ENCODE measurements around the gene SLC35E1.
"Not testable (repeated sequence)": the region's sequence is repeated elsewhere in the genome, so short reads cannot be mapped to it uniquely, and the experiment has no call there.

Gene SLC35E1

DNA sequence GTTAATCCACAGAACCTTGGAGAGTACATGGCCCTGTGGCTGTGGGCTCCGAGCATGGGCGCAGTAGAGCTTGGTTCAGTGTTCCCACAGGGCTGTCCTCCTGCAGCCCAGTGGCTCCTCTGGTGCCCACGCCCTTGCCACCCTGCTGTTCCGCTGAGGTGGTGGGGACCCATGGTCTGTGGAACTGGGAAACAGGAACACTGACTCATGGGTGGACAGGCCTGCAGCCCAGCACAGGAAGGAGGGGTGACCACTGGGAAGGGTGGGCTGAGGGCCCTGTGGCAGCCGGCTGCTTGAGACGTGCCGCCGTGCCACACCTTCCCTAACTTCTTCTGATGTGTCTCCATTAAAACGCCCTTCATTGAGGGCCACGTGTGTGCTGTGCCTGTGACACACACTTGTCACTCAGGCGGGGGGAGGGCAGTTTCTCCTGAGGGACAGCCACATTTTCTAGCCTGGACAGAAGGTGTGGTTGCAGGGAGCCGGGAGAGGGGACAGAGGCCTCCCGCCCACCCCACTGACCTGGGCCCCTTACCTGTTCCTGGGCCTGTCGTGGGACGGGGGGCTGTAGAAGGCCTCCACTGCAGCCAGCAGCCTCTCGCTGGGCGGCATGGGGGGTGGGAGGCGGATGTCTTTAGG lies 51.1 kb downstream of the SLC35E1 start:
- DNase-seq = no peak

DNA sequence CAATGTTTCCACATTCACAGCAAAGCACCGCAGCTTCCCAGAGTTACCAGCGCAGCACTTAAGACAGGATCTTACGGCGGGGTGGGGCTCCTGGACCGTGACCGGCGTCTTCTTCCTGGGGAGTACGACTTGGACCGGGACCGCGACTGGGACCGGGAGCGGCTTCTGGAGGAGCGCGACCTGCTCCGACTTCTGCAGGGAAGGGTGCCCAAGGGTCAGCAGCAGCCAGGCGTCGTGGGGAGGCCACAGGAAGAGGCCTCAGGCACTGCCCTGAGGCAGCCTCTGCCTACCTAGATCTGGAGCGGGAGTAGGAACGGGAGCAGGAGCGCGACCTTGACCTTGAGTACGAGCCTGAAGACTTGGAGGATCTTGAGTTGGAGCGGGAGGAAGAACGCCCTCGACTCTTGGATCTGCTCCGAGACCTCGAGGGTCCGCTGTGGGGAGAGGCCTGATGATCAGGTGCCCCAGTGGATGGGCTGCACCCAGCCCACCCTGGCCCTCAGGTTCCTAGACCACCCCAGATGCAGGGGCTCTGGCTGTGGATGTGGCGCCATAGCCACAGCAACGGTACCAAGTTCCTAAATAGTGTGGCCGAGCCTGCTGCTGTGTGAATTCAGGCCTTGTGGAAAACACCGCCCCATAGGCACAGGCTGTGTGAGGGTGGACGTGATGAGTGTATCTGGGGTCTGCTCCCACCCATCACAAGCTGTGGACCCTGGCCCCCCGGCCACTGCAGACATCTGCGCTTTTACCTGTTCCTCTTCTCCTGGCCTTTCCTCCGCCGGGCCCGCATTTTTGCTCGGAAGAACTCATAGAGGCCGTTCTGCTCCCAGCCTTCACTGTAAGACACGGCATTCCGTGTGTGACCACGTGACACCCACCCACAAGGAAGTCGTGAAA lies 51.9 kb downstream of the SLC35E1 start:
- no peak for DNase-seq

- DNase-seq = no peak
Measured at GRCh38 chr19:16519230-16519687, 53.0 kb downstream of the SLC35E1 start.

DNA sequence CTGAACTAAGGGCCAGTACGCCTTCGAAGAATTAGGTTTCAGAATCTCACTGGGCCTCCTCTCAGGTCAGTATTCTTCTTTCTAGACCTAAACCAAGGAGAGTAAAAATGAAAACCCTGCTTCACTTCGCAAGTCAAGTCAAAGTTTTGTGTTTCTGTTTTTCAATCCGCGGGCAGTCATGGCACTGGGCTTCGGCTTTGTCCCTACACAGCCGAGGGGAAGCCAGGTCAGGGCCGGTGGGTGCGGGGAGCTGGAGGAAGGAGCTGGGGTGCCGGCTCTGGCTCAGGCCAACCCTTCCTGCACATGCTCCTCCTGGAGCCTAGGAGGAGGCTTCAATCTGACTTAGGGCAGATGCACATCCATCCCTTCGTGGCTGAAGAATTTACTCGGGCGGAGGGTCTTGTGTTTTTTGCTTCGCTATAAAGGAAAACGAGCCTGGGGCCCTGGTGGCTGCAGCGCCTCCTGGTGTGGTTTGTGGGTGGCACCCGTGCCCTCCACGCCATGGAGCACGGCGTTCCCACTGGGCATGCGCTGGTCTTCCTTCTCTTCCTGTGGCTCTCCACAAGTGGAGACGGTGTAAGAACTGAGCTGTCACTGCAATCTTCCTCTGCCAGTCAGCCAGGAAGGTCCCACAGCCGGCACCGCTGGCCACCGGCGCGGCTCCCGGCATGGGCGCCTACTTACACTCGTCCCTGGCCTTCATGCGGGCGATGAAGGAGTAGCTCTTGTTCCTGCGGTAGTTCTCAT lies 53.6 kb downstream of the SLC35E1 start:
- no peak for DNase-seq

DNA sequence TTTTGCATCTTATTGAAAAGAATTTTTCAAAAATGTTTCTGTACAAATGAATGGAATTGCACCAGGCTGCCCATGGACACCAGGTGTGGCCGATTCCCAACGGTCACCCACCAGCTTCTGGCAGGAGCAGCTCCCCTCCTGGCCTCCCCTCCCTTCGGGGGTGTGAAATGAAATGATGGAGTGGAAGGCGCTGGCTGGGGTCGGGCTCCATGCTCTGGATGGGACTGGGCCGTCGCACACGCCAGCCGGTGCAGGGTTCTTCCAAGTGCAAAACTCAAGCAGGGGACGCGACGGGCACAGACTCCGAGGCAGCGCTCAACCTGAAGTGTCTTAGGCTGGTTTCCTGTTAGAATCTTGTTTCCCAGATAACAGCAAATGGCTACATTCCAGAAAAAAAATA lies 54.2 kb downstream of the SLC35E1 start:
- DNase-seq = no peak

DNA sequence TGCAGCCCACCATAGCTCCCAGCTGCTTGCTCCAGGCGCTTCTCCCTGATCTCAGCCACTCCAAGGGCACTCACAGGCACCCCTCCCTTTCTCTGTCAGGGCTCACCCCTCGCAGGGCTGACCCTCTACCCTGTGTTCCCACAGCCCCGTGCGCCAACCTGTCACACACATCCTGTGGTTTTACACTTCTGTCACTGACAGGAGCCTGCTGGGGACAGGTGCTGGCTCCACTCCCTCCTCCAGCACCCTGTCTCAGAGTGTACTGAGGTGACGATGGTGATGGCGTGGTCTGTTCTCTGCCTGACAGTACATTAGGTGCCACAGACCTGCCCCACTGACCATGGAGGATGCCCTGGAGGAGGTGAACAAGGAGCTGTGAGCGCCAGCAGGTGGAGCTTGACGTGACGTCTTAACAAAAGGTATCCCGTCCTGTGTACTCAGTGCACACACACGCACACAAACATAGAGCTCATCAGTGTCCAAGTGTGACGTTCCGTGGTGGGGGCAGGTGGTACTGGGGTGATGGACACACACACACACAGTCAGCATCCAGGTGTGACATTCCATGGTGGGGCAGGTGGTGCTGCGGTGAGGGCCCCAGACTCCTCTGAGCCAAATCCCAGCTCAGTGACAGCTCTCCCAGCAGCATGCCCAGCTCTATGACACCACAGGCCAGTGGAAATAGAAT lies 55.1 kb downstream of the SLC35E1 start:
- no peak for DNase-seq

DNA sequence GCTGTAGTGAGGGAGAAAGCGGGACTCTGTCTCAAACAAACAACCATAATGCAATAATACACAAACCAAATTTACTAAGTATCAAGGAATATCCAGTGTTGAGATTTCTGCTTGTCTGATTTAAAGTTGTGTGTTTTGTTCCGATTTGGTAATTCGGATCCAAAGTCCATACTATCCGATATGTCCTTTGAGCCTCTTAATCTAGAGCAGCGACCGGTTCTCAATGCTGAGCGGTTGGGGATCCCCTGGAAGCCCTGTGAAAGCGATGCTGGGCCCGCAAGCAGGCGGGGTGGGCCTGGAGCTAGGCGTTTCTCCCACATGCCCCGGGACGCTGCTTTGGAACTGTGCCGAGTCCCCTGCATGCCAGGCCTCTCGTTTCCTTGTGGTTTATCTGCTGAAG lies 55.8 kb downstream of the SLC35E1 start:
- DNase-seq = no peak

- no peak for DNase-seq
Measured at GRCh38 chr19:16514383-16515019, 57.7 kb downstream of the SLC35E1 start.

GRCh38 chr19:16512611-16513010 lies 59.6 kb downstream of the SLC35E1 start:
- DNase-seq = not testable (repeated sequence)

- no peak for DNase-seq
Measured at GRCh38 chr19:16509141-16510061, 62.8 kb downstream of the SLC35E1 start.

GRCh38 chr19:16508546-16508945 lies 63.7 kb downstream of the SLC35E1 start:
- no peak for DNase-seq

GRCh38 chr19:16506961-16507360 lies 65.3 kb downstream of the SLC35E1 start:
- DNase-seq = no peak

DNA sequence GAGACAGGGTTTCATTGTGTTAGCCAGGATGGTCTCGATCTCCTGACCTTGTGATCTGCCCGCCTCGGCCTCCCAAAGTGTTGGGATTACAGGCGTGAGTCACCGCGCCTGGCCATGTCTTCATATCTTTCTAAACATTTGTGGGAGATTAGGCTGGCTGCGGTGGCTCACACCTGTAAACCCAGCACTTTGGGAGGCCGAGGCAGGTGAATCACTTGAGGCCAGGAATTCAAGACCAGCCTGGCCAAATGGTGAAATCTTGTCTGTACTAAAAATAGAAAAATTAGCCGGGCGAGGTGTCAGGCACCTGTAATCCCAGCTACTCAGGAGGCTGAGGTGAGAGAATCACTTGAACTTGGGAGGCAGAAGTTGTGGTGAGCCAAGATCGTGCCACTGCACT lies 66.1 kb downstream of the SLC35E1 start:
- DNase-seq = not testable (repeated sequence)

DNA sequence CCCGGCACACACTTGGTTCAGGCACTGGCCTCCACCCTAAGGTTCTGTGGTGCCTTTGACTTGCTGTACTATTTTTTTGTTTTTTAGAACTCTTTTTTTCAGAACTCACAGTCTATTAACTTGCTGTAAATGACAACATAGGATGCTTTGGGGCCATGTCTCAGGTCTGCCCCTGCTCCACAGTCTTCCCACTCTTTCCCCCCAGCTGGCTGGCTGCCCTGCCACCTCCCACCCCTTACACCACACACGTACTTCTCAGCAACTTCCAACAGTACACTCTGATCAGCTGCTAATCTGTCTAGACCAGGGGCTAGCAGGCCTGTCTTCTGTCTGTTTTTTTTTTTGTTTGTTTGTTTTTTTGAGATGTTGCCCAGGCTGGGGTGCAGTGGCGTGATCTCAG lies 67.9 kb downstream of the SLC35E1 start:
- no peak for DNase-seq
